Coronary artery (tissue), 2 donors: Measurements from ENCODE around the gene TBC1D3L.
"Not testable (repeated sequence)": the region's sequence is repeated elsewhere in the genome, so short reads cannot be mapped to it uniquely, and the experiment has no call there.

ENCODE experiments used
- DNase-seq: peaks from one replicate; pipeline ENCODE4 v3.0.0-alpha.2; 2017; ENCODE audit warnings: low spot score
- H3K27ac ChIP-seq, 2 donors: fragments of 200-600 bp; sonication (generic); one replicate each; pipeline ENCODE4 v1.5.1; 2016 to 2019
- H3K4me3 ChIP-seq: fragments of 200-600 bp; sonication (generic); 2 replicates; pipeline ENCODE4 v1.5.1; 2016; ENCODE audit warnings: mild to moderate bottlenecking, moderate library complexity

TBC1D3L gene

GRCh38 chr17:37988960-37989359 is at the start of gene TBC1D3L:
TBC1D3L (minus strand) TSS chr17:37989060; CDS start chr17:37987520, 1,540 bp downstream.
- not testable (repeated sequence) for H3K4me3 ChIP-seq, DNase-seq, H3K27ac ChIP-seq

GRCh38 chr17:38003676-38004075 is 14.8 kb upstream of the TBC1D3L start, which contains the start of gene TBC1D3D:
TBC1D3D (plus strand) TSS chr17:38003976; CDS start chr17:38005561, 1,585 bp downstream.
- H3K27ac ChIP-seq, DNase-seq, H3K4me3 ChIP-seq: not testable (repeated sequence)
